Astrocyte of the spinal cord (primary cell): ENCODE measurements around the gene KIF23.

Source experiments
- DNase-seq: peaks from one replicate; pipeline ENCODE4 v3.0.0; 2011; ENCODE audit warnings: low read depth, low spot score
- H3K4me3 ChIP-seq: 2 replicates; pipeline ENCODE4 v1.5.1; 2011; ENCODE audit warnings: low read depth, mild to moderate bottlenecking, low read length, moderate library complexity
- CTCF ChIP-seq: IDR thresholded peaks from 2 replicates; pipeline ENCODE4 v1.5.1; 2012; ENCODE audit warnings: low read depth, mild to moderate bottlenecking, low read length, inconsistent platforms
- in situ Hi-C: cut with HindIII; loops from 2 replicates; pipeline ENCODE4 v1.10.0; 2017; ENCODE audit warnings: low sequenced_read_pairs

KIF23 gene

GRCh38 chr15:69479971-69480370 lies 65.8 kb downstream of the KIF23 start:
- no peak for DNase-seq
- in situ Hi-C loops, result no loop called here
- no peak for TF ChIP-seq CTCF
- no peak overlapping the region for H3K4me3 ChIP-seq

- DNase-seq, result no peak
- in situ Hi-C loops, result no loop called here
- TF ChIP-seq CTCF, result no peak
- no peak overlapping the region for H3K4me3 ChIP-seq
These were observed 66.8 kb downstream of the KIF23 start for GRCh38 chr15:69480932-69481331.

- in situ Hi-C loops, result no loop called here
- no peak for TF ChIP-seq CTCF
- no peak overlapping the region for H3K4me3 ChIP-seq
- DNase-seq, result no peak
These were observed 68.6 kb downstream of the KIF23 start for GRCh38 chr15:69482686-69483256.

GRCh38 chr15:69484837-69485236 lies 70.7 kb downstream of the KIF23 start:
- in situ Hi-C loops, result no loop called here
- DNase-seq, result no peak
- TF ChIP-seq CTCF, result no peak
- H3K4me3 ChIP-seq, result no peak overlapping the region

- no peak for DNase-seq
- in situ Hi-C loops, result no loop called here
- no peak for TF ChIP-seq CTCF
- no peak overlapping the region for H3K4me3 ChIP-seq
These were observed 72.4 kb downstream of the KIF23 start for GRCh38 chr15:69486481-69487110.

- TF ChIP-seq CTCF, result no peak
- peak; percentile 34 for DNase-seq
- in situ Hi-C loops, result no loop called here
- H3K4me3 ChIP-seq, result no peak overlapping the region
These were observed 75.0 kb downstream of the KIF23 start for GRCh38 chr15:69489073-69489571.
